GM13977 (cell line): Measurements from ENCODE around the gene LMBRD2.

Source experiments
- DNase-seq: peaks from one replicate; pipeline ENCODE4 v3.0.0; 2012; ENCODE audit warnings: low spot score
- in situ Hi-C: fragments of 300-500 bp; cut with MboI; formaldehyde crosslinking; loops from one replicate; pipeline ENCODE4 v1.12.0; 2022; ENCODE audit warnings: low sequenced_read_pairs, low pct_unique_long_range_greater_than_20kb, mixed read lengths, inconsistent platforms; ENCODE audit not compliant: unreplicated experiment
- TF ChIP-seq, protein P1 (sequence below): IDR thresholded peaks from 2 replicates; pipeline ENCODE4 v1.5.1; 2012; ENCODE audit warnings: mild to moderate bottlenecking, control low read depth; ENCODE audit not compliant: insufficient read depth; ENCODE audit errors: extremely low read depth, missing control alignments

Gene LMBRD2

GRCh38 chr5:36175043-36175442, 23.4 kb upstream of the LMBRD2 start:
- TF ChIP-seq, protein P1, sequence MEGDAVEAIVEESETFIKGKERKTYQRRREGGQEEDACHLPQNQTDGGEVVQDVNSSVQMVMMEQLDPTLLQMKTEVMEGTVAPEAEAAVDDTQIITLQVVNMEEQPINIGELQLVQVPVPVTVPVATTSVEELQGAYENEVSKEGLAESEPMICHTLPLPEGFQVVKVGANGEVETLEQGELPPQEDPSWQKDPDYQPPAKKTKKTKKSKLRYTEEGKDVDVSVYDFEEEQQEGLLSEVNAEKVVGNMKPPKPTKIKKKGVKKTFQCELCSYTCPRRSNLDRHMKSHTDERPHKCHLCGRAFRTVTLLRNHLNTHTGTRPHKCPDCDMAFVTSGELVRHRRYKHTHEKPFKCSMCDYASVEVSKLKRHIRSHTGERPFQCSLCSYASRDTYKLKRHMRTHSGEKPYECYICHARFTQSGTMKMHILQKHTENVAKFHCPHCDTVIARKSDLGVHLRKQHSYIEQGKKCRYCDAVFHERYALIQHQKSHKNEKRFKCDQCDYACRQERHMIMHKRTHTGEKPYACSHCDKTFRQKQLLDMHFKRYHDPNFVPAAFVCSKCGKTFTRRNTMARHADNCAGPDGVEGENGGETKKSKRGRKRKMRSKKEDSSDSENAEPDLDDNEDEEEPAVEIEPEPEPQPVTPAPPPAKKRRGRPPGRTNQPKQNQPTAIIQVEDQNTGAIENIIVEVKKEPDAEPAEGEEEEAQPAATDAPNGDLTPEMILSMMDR: no peak
- DNase-seq: no peak
- in situ Hi-C loops: no loop called here

- in situ Hi-C loops: no loop called here
- DNase-seq: no peak
- TF ChIP-seq, protein P1: no peak
Observed at GRCh38 chr5:36174119-36174518, 22.4 kb upstream of the LMBRD2 start.

DNA sequence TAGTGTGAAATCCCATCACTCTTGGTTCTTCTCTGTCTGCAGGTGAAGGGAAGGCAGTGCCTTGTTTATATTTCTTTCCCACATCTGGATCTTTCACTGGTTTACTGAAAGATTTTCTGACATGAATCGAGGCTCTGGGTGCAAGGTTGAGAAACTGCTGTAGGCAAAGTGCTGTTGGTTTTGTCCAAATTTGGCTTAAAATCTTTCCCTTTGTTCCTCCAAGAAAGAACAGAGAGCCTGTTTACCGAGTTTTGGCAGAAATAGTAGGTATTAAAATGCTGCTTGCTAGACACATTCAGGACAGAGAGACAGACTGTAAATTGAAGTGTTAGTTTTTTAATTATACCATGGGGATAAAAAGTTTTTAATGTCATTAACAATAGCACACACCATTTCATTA, 21.7 kb upstream of the LMBRD2 start:
- no peak for DNase-seq
- TF ChIP-seq, protein P1: no peak
- in situ Hi-C loops: no loop called here

DNA sequence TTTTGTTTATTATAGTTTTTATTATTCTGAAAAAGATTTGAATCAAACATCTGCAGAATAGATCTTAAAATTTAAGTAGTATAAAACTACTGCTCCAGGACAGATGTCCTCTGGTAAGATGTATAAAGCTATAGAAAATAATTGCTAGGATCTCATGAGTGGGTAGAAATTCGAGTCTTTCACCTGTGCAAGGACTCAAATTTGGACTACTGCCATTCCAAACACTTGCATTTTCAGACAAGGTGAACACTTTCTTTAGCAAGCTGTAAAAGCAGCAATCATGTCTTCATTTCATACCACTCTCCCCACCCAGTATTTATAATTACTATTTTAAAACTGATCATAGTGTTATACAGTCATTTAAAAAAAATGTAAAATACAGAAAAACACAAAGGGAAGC, 20.9 kb upstream of the LMBRD2 start:
- TF ChIP-seq, protein P1: no peak
- in situ Hi-C loops: no loop called here
- DNase-seq: no peak

- in situ Hi-C loops: no loop called here
- TF ChIP-seq, protein P1: no peak
- no peak for DNase-seq
Observed at GRCh38 chr5:36170832-36171424, 19.2 kb upstream of the LMBRD2 start.

GRCh38 chr5:36168737-36169136, 17.1 kb upstream of the LMBRD2 start:
- TF ChIP-seq, protein P1: no peak
- no peak for DNase-seq
- in situ Hi-C loops: no loop called here
